Endodermal cell (in vitro differentiated cells): ENCODE results near the gene SRGAP1. TPM values are rescaled to one million over a fixed set of nuclear protein-coding genes. Genes with fewer than 3 reads are reported as not detected.

Source experiments
- DNase-seq: peaks from one replicate; pipeline ENCODE4 v3.0.0-alpha.2; 2017
- H3K27ac ChIP-seq: 2 replicates; pipeline ENCODE4 v1.5.1; 2013; ENCODE audit warnings: mild to moderate bottlenecking, low read depth, low read length, moderate library complexity
- H3K27me3 ChIP-seq: 2 replicates; pipeline ENCODE4 v1.6.1; 2013; ENCODE audit warnings: mild to moderate bottlenecking, low read length, moderate library complexity; ENCODE audit not compliant: insufficient read depth, control insufficient read depth, poor library complexity, severe bottlenecking
- H3K36me3 ChIP-seq: 2 replicates; pipeline ENCODE4 v1.7.0; 2013; ENCODE audit warnings: mild to moderate bottlenecking, low read length, moderate library complexity; ENCODE audit not compliant: control insufficient read depth, insufficient read depth
- H3K4me1 ChIP-seq: one replicate; pipeline ENCODE4 v1.7.0; 2013; ENCODE audit warnings: low read length; ENCODE audit not compliant: control insufficient read depth, insufficient read depth
- H3K4me3 ChIP-seq: 2 replicates; pipeline ENCODE4 v1.5.1; 2013; ENCODE audit warnings: mild to moderate bottlenecking, low read length, moderate library complexity
- H3K9ac ChIP-seq: 2 replicates; pipeline ENCODE4 v1.6.1; 2013; ENCODE audit warnings: mild to moderate bottlenecking, low read length, moderate library complexity; ENCODE audit not compliant: poor library complexity, severe bottlenecking; ENCODE audit errors: extremely low read depth
- H3K9me3 ChIP-seq: 2 replicates; pipeline ENCODE4 v1.6.1; 2013; ENCODE audit warnings: mild to moderate bottlenecking, low read length, moderate library complexity; ENCODE audit not compliant: control insufficient read depth
- H3K27ac Mint-ChIP-seq: 2 replicates; pipeline ENCODE4 v1.8.0; 2020; ENCODE audit warnings: mixed read lengths
- H3K27me3 Mint-ChIP-seq: 2 replicates; pipeline ENCODE4 v1.8.0; 2021; ENCODE audit warnings: mild to moderate bottlenecking, mixed read lengths; ENCODE audit not compliant: insufficient read depth
- H3K36me3 Mint-ChIP-seq: 2 replicates; pipeline ENCODE4 v1.8.0; 2020; ENCODE audit warnings: low read depth, mixed read lengths
- H3K4me1 Mint-ChIP-seq: 2 replicates; pipeline ENCODE4 v1.8.0; 2020; ENCODE audit warnings: mixed read lengths
- H3K4me3 Mint-ChIP-seq: 2 replicates; pipeline ENCODE4 v1.8.0; 2020; ENCODE audit warnings: mild to moderate bottlenecking, moderate library complexity, mixed read lengths
- H3K9me3 Mint-ChIP-seq: 2 replicates; pipeline ENCODE4 v1.8.0; 2020; ENCODE audit warnings: mild to moderate bottlenecking, mixed read lengths
- WGBS, 2 experiments: methylation state at CpG; one replicate each; pipeline versions ENCODE4 v1.1.5 to v1.1.7; 2013; ENCODE audit warnings: missing lambda C conversion rate in 2 of 2, mixed read lengths in 1 of 2; ENCODE audit not compliant: insufficient coverage in 1 of 2, insufficient read length in 1 of 2; 5-methylcytosine and 5-hydroxymethylcytosine counted together
- total RNA-seq, 2 donors: library from RNA; stranded (reverse); fragmentation: NEBNext Ultra II Directional in 1 of 2; extraction: Animal tissue kit (Norgen Biotek cat#: 25700) in 1 of 2; gene quantifications; 2 replicates in 1 of 2; 3 replicates in 1 of 2; pipeline ENCODE4 v1.2.1, GENCODE V29; 2021
- TF ChIP-seq, protein P1 (sequence below): fragments of 200-600 bp; sonication (generic); conservative IDR thresholded peaks from 2 replicates; pipeline ENCODE4 v1.5.0; 2021; ENCODE audit warnings: antibody characterized with exemption, mild to moderate bottlenecking

Gene SRGAP1
- total RNA-seq, 2 donors from 2014 or later = 10.6 to 13.4 TPM

DNA sequence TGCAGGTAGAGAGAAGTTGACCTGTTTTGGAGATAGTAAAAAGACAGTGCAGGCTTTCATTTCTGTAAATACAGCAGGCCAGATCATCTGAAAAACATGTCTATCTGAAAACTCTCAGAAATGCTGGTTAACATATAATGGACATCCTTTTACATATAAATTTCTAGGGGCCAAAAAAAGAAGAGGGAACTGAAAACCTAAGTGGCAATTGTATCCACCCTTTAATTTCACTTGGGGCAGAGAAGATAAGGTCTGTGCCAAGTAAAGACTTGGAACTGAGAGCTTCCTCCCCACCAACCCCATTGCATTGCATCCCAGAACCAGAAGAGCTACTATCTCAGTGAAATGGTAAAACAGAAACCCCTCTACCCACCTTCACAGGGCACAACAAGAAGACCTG is 141.0 kb downstream of the SRGAP1 start:
- no peaks in the 10 kb centered on the region for H3K27me3 ChIP-seq
- H3K9ac ChIP-seq = no peak overlapping the region
- H3K36me3 ChIP-seq = no peaks in the 10 kb centered on the region
- DNase-seq = no peak
- no peaks in the 10 kb centered on the region for H3K27me3 Mint-ChIP-seq
- TF ChIP-seq, protein P1, sequence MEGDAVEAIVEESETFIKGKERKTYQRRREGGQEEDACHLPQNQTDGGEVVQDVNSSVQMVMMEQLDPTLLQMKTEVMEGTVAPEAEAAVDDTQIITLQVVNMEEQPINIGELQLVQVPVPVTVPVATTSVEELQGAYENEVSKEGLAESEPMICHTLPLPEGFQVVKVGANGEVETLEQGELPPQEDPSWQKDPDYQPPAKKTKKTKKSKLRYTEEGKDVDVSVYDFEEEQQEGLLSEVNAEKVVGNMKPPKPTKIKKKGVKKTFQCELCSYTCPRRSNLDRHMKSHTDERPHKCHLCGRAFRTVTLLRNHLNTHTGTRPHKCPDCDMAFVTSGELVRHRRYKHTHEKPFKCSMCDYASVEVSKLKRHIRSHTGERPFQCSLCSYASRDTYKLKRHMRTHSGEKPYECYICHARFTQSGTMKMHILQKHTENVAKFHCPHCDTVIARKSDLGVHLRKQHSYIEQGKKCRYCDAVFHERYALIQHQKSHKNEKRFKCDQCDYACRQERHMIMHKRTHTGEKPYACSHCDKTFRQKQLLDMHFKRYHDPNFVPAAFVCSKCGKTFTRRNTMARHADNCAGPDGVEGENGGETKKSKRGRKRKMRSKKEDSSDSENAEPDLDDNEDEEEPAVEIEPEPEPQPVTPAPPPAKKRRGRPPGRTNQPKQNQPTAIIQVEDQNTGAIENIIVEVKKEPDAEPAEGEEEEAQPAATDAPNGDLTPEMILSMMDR = no peak
- H3K4me1 Mint-ChIP-seq = no peaks in the 10 kb centered on the region
- peaks cover 4% of the 10 kb centered on the region for H3K36me3 Mint-ChIP-seq
- H3K4me1 ChIP-seq = no peaks in the 10 kb centered on the region
- no peak overlapping the region for H3K27ac ChIP-seq
- H3K27ac Mint-ChIP-seq = no peak overlapping the region
- peaks cover 5% of the 10 kb centered on the region for H3K9me3 ChIP-seq
- H3K9me3 Mint-ChIP-seq = no peaks in the 10 kb centered on the region
- no peak overlapping the region for H3K4me3 Mint-ChIP-seq
- H3K4me3 ChIP-seq = no peak overlapping the region

- Histone ChIP-seq H3K4me1 (no peaks in the 10 kb centered on the region), H3K9me3 (peaks cover 5% of the 10 kb centered on the region), H3K27ac (no peak overlapping the region), H3K4me3 (no peak overlapping the region), H3K36me3 (no peaks in the 10 kb centered on the region), H3K27me3 (no peaks in the 10 kb centered on the region), H3K9ac (no peak overlapping the region)
- Mint-ChIP-seq H3K27ac (no peak overlapping the region), H3K9me3 (no peaks in the 10 kb centered on the region), H3K27me3 (no peaks in the 10 kb centered on the region), H3K4me3 (no peak overlapping the region), H3K36me3 (peaks cover 6% of the 10 kb centered on the region), H3K4me1 (no peaks in the 10 kb centered on the region)
- 90% methylated on average over 2 of the region's 2 CpGs; no CpG with 5 or more reads in 1 of the 2 experiments for WGBS, 2 experiments
- DNase-seq = no peak
- TF ChIP-seq, protein P1 = no peak
Measured at GRCh38 chr12:63985945-63986344, 141.4 kb downstream of the SRGAP1 start.

DNA sequence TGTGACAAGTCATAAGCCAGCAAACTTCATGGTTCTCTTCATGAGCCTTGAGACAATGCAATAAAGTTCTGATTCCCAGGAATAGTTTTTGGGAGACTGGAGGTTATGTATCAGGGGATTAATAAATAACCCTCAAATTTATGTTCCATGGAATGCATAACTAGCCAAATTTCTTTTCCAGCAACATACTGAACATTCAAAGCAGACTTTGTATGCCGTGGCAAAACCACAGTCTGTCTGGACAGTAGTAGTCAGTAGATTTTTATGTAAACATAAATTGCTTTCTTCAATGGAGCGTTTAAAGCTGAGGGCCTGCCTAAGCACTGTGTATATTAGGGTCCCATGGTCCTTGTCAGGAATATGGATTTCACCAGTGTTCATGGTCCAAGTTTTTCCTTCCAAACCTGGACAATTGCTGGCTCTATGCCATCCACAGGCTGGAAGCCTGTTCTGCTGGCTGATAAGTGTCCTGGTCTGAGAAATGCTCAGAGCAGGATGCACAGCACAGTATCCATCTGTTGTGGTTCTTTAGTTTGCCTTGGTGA is 144.9 kb downstream of the SRGAP1 start:
- Mint-ChIP-seq H3K4me3 (no peak overlapping the region), H3K27me3 (no peaks in the 10 kb centered on the region), H3K36me3 (peaks cover 6% of the 10 kb centered on the region), H3K9me3 (no peaks in the 10 kb centered on the region), H3K4me1 (peaks cover 21% of the 10 kb centered on the region), H3K27ac (no peak overlapping the region)
- H3K36me3 ChIP-seq = no peaks in the 10 kb centered on the region
- H3K27me3 ChIP-seq = no peaks in the 10 kb centered on the region
- no peak overlapping the region for H3K4me3 ChIP-seq
- H3K9ac ChIP-seq = no peak overlapping the region
- TF ChIP-seq, protein P1 = no peak
- peaks cover 5% of the 10 kb centered on the region for H3K9me3 ChIP-seq
- DNase-seq = no peak
- peaks cover 4% of the 10 kb centered on the region for H3K4me1 ChIP-seq
- 90 to 100% methylated on average over 2 of the region's 2 CpGs for WGBS, 2 experiments
- H3K27ac ChIP-seq = no peak overlapping the region
